ENCODE measurements around the gene CD200R1.
"Not testable (repeated sequence)": the region's sequence is repeated elsewhere in the genome, so short reads cannot be mapped to it uniquely, and the experiment has no call there.

The CD200R1 gene

GRCh38 chr3:112973325-112974177 lies 1.4 kb downstream of the CD200R1 start:
- DNase-seq: peak; percentile 55

- DNase-seq: no peak
These were observed 2.7 kb downstream of the CD200R1 start for GRCh38 chr3:112972158-112972557.

GRCh38 chr3:112967828-112968227 lies 7.1 kb downstream of the CD200R1 start:
- no peak for DNase-seq

DNA sequence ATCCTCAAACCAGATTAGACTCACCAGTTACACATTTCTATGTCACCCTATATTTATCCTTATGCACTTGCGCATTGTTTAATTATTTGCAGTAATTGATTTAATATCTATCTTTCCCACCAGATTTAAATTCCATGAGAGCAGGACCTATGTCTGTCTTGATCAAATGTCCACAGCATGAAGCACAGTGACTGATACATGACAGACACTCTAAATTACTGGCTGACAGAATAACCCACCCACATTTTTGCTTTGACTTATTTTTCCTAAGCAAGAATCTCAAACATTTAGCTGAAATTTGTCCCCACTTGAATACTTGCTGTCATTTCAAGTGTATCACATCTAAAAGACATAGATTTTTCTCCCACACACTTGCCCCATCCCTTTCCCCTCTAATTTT lies 7.5 kb downstream of the CD200R1 start:
- DNase-seq: no peak

GRCh38 chr3:112966633-112967032 lies 8.3 kb downstream of the CD200R1 start:
- DNase-seq: no peak

GRCh38 chr3:112965656-112966055 lies 9.2 kb downstream of the CD200R1 start:
- no peak for DNase-seq

DNA sequence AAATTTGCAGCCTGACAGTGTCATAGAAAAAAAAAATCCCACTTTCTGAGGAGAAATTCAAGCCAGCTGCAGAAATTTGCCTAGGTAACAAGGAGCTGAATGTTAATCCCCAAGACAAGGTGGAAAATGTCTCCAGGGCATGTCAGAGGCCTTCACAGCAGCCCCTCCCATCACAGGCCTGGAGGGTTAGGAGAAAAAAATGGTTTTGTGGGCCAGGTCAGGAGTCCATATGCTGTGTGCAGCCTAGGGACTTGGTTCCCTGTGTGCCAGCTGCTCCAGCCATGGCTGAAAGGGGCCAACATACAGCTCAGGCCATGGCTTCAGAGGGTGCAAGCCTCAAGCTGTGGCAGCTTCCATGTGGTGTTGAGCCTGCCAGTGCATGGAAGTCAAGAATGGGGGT lies 11.2 kb downstream of the CD200R1 start:
- no peak for DNase-seq

DNA sequence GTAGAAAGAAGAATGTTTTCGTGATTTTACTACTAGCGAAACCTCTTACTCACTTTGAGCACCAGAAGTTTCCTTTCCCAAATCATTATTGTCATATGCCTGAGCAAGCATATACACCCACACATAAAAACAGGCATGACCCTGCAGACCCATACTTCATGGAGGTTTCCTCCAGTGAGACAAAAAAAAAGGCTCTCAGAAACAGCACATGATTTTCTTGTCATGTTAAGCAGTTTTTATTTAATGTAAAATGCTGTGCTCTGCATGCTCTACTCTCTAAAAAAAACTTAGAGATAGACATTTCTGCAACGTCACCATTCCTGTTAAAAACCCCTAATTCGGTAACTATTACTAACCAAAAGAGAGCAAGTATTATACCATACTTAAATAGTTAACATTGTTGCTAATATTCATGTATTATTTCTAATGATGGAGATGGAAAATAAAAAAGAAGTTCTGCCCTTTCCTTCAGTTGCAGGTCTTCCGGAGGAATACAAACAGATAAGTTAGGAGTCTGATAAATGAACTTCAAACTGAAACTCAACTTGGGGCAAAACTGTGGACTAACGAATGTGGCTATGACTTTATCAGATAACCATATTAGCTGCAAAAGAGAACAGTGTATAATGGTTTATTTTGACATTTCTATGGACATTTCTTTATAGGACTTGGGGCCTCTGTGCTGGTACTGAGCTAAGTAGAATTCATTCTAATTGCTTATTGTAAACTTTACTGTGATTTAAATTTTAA lies 15.9 kb downstream of the CD200R1 start:
- DNase-seq: peak; percentile 19

DNA sequence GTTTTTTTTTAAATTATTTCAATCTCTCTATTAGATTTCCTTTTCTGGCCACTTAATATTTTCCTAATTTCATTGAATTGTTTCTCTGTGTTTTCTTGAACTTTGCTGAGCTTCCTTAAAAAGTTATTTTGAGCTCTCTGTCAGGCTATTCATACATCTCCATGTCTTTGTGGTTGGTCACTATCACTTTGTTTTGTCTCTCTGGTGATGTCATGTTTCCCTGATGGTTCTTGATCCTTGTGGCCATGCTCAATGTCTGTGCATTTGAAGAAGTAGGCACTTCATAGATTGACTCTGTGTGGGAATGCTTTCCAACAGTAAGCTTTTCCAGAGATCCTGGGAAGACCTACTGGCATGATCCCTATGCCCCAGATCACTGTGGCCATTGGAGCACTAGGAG lies 18.6 kb downstream of the CD200R1 start:
- no peak for DNase-seq

GRCh38 chr3:112948346-112948838 lies 26.5 kb downstream of the CD200R1 start:
- no peak for DNase-seq

GRCh38 chr3:112931736-112932521 lies 43.0 kb downstream of the CD200R1 start:
- DNase-seq: no peak

DNA sequence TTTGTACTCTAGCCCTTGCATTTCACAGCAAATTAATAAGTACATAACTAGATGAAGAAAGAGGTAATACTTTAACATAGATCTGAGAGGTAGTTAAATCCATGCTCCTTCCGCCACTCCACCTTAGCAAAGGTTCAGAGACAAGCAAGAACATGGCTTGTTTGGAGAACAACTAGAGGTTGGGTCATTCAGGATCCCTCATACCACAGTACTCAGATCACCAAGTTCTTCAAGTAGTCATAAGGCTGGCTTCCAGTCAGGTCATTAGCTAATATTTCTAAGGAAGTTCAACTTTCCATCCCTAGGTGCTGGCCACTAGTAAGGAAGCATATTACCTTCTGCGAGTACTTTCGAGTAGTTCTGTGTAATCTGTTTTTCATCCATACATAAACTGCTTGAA lies 44.1 kb downstream of the CD200R1 start:
- DNase-seq: no peak

DNA sequence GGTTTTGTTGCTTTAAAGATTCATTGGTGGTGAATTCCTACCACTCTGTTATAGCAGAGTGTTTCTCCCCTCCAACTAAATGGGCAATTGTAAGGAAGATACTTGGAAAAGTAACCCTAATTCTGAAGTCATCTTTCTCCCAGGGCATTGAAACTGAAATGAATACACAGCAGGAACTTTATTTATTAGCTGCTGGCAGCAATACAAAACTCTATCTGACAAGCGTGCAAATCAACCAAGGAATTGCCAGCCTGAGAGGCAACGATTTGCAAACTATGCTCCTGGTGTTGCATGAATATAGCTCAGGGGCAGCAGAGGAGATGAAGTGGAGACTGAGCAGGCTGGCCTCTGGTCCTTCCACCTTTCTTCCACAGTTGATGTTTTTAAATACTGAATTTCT lies 48.9 kb downstream of the CD200R1 start:
- DNase-seq: no peak

DNA sequence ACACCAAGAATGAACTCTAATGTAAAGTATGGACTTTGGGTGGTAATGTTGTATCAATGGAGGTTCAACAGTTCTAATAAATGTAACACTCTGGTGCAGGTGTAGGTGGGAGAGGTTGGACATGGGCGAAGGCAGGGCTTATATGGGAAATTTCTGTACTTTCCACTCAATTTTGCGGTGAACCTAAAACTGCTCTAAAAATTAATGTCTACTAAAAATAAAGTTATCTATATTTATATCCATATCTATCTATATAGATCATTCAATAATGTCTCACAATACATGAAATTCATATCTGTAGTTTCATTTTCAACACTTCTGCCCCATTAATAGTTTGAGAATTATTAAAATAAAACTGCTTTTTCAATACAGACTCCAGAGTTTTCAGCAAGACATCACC lies 49.3 kb downstream of the CD200R1 start:
- no peak for DNase-seq

- DNase-seq: not testable (repeated sequence)
These were observed 55.4 kb downstream of the CD200R1 start for GRCh38 chr3:112919541-112919940.

- no peak for DNase-seq
These were observed 66.7 kb downstream of the CD200R1 start for GRCh38 chr3:112908252-112908651.

GRCh38 chr3:112904786-112905185 lies 70.1 kb downstream of the CD200R1 start:
- no peak for DNase-seq

DNA sequence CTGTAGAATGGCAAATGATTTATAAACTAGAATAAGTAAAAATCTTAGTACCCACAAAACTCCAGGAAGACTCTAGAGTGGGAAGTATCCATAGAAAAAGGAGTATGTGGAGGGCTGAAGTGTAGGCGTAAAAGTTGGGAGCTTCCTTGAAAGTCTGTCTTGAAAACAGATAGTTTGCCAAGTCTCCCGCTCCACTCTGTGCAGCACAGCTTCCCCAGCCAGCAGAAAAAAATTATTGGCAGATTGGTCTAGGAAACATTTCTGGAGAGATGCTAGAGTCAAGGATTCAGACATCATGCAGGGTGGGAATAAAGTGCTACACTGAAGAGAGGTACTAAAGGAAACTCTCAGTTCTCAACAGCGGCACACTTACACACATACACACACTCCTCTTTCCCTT lies 74.8 kb downstream of the CD200R1 start:
- DNase-seq: no peak

DNA sequence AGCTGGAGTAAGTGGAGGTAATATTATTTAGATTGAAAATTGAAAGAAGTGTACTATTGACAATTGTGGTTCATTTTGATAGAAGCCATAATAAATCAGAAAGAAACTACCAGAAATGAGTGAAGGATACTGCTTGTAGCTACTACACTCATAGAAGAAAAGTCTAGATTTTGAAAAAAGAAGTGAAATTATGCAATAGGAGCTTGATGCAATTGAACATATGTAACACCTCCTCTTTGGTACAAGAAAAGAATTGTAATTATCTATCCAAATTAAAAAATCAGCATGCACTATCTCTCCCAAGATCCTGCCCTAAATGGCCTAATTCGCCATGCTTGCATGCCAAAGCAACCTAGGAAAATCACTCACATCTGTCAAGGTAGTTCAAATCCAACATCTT lies 77.1 kb downstream of the CD200R1 start:
- no peak for DNase-seq

DNA sequence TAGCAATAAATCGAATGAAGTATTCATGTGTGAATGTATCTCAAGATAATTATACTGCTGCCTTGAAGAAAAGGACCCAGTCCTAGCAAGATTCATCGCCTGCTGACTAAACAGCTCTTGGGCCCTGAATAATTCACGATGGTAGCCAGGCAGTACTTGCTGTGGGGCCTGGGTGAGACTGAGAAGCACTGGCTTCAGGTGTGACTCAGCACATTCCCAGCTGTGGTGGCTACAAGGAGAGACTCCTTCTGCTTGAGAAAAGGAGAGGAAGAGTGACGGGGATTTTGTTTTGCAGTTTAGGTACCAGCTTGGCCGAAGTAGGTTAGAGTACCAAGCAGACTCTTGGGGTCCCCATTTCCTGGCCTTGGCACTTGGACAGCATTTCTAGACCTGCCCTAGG lies 80.6 kb downstream of the CD200R1 start:
- no peak for DNase-seq

DNA sequence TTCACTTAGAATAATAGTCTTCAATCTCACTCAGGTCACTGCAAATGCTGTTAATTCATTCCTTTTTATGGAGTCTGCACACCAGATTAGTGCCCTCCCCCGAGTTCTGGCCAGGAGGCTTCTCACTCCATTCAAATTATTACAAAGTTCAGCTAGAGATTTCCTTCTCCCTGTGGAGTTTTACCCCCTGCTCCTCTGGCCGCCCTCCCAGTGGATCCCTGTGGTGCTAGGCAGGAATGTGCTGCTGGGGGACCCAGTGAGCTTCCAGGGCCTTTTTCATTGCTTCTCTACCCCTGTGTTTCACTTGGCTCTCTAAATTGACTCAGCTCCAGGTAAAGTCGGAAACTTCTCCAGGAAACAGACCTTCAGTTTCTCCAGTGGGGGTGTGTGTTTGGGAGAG lies 85.5 kb downstream of the CD200R1 start:
- no peak for DNase-seq

DNA sequence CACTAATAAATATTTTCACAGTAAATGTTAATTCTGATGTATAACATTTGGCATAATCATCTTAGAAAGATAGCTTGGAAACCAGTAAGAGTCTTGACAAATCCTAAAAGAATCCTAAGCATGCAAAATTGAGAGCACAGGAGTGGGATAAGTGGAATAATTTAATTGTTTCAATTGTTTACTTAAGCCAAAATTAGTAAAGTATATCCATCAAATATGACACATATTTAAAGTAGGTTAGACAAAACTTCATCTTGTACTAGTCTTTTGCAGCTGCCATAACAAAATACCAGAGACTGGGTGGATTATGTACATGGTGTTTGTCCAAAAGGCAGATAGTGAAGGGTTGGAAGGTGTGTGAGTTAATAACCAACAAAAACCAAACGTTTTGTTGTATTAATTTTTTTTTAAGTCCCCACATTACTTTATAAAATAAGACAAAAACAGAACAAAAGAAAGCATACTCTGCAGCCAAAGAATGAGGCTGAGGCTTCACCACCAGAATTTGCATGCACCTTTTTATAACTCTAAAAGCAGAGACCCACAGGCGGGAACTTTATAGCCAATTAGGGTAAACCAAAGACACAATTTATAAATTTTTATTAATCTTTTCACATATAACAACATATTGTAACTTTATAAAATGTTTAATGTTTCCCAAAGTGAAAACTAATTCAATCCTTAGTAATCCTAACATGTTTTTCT lies 86.4 kb downstream of the CD200R1 start:
- no peak for DNase-seq

Data from CD4-positive, alpha-beta T cell treated with Interleukin-21 for 1 hour (primary cell).